Activated CD4-positive, alpha-beta T cell treated with anti-CD3 and anti-CD28 coated beads, Interleukin-2, Interleukin-6, amounts not matched to agents 100 ng/mL and 50 ng/mL, durations not matched to agents 16 hours and 8 hours (primary cell): ENCODE data around the gene NECTIN2.
"Not testable (repeated sequence)": the region's sequence is repeated elsewhere in the genome, so short reads cannot be mapped to it uniquely, and the experiment has no call there.

Experiments used
- DNase-seq: peaks from one replicate; pipeline ENCODE4 v3.0.0-alpha.2; 2020

NECTIN2 gene

GRCh38 chr19:44855606-44856005, 9.5 kb downstream of the NECTIN2 start:
- no peak for DNase-seq

GRCh38 chr19:44856421-44857083, 10.5 kb downstream of the NECTIN2 start:
- no peak for DNase-seq

- no peak for DNase-seq
Observed at GRCh38 chr19:44857837-44858236, 11.7 kb downstream of the NECTIN2 start.

DNA sequence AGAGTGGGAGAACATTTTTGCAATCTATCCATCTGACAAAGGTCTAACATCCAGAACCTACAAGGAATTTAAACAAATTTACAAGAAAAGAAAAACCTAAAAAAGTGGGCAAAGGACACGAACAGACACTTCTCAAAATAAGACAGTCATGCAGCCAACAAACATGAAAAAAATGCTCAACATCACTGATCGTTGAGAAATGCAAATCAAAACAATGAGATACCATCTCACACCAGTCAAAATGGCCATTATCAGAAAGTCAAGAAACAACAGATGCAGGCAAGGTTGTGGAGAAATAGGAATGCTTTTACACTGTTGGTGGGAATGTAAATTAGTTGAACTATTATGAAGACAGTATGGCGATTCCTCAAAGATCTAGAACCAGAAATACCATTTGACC, 15.5 kb downstream of the NECTIN2 start:
- DNase-seq = not testable (repeated sequence)

- no peak for DNase-seq
Observed at GRCh38 chr19:44863990-44864389, 17.9 kb downstream of the NECTIN2 start.

- no peak for DNase-seq
Observed at GRCh38 chr19:44865196-44865767, 19.2 kb downstream of the NECTIN2 start.

DNA sequence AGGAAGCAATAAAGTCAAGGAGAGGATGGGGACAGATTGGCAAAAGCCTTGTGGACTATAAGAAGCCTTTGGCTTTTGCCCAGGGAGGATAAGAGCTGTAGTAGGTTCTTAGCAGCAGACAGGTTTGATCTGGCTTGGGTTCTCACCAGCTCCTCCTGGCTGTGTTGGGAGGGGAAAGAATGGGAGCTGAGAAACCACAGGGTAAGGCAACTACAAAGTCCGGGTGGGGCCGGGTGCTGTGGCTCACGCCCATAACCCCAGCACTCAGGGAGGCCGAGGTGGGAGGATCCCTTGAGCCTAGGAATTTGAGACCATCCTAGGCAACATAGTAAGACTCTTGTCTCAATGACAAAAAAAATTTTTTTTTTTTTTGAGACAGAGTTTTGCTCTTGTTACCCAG, 20.6 kb downstream of the NECTIN2 start:
- no peak for DNase-seq

GRCh38 chr19:44867578-44867977, 21.5 kb downstream of the NECTIN2 start:
- no peak for DNase-seq

- DNase-seq = no peak
Observed at GRCh38 chr19:44869733-44870470, 23.8 kb downstream of the NECTIN2 start.

- no peak for DNase-seq
Observed at GRCh38 chr19:44871809-44872208, 25.7 kb downstream of the NECTIN2 start.

DNA sequence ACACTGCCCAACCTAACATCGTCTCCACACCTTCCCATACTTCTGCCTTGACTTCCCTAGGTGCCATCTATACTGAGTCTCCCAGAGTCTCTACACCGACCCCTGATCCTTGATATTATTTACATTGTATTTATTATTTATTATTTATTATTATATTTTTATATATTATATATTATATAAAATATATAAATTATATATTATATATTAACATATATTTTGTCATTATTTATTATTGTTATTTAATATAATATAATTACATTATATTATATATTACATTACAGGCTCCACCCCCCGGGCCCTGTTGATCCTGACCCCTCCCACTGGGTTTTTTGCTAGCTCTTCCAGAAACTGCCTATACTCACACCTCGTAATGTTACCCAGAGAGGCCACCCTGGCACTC, 26.6 kb downstream of the NECTIN2 start:
- no peak for DNase-seq

DNA sequence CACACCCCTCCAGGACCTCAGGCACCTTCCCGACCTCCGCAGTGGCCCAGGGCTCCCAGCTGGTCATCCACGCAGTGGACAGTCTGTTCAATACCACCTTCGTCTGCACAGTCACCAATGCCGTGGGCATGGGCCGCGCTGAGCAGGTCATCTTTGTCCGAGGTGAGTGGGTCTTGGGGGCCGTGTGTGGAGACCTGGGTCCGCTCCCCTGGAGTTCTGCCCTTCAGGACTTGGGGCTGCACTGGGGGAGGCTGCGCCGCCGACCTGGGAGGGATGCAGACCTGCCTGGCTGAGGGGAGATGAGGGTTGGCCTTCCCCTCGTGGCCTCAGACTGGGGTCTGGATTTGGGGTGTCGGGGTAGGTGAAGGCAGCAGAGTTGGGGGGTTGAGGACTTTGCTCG, 28.2 kb downstream of the NECTIN2 start:
- no peak for DNase-seq

GRCh38 chr19:44875666-44876451, 29.8 kb downstream of the NECTIN2 start:
- no peak for DNase-seq

- DNase-seq = no peak
Observed at GRCh38 chr19:44876930-44877535, 30.9 kb downstream of the NECTIN2 start.

DNA sequence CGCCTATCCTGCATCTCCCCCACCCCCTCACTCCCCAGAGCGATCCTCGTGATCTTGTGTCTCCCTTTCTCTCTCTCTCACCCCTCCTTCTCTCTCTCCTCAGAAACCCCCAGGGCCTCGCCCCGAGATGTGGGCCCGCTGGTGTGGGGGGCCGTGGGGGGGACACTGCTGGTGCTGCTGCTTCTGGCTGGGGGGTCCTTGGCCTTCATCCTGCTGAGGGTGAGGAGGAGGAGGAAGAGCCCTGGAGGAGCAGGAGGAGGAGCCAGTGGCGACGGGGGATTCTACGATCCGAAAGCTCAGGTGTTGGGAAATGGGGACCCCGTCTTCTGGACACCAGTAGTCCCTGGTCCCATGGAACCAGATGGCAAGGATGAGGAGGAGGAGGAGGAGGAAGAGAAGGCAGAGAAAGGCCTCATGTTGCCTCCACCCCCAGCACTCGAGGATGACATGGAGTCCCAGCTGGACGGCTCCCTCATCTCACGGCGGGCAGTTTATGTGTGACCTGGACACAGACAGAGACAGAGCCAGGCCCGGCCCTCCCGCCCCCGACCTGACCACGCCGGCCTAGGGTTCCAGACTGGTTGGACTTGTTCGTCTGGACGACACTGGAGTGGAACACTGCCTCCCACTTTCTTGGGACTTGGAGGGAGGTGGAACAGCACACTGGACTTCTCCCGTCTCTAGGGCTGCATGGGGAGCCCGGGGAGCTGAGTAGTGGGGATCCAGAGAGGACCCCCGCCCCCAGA, 32.2 kb downstream of the NECTIN2 start:
- no peak for DNase-seq

- no peak for DNase-seq
Observed at GRCh38 chr19:44879309-44880065, 33.4 kb downstream of the NECTIN2 start.

GRCh38 chr19:44882063-44882462, 36.0 kb downstream of the NECTIN2 start:
- DNase-seq = no peak

GRCh38 chr19:44882619-44883397, 36.7 kb downstream of the NECTIN2 start:
- not testable (repeated sequence) for DNase-seq

GRCh38 chr19:44883922-44884321, 37.8 kb downstream of the NECTIN2 start:
- DNase-seq = no peak

DNA sequence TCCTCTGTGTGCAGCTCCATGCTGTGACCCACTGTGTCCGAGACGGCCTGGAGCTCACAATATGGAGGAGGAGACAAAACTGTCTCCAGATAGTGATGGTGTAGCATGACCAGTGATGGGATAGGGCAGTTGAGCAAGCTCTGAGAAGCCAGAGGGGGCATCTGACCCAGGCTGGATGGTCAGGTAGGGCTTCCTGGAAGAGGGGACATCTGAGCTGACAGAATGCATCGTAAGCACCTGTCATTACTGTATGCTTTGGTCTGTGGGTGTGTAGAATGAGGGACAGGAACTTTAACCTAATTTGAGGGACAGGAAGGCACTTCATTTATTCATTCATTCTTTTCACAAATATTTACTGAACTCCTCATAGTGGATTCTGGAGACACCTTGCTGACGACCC, 38.5 kb downstream of the NECTIN2 start:
- no peak for DNase-seq

- DNase-seq = no peak
Observed at GRCh38 chr19:44886141-44886540, 40.0 kb downstream of the NECTIN2 start.
